ENCODE data around the gene TM2D3.

Gene TM2D3

GRCh38 chr15:101617390-101617965 lies 34.7 kb downstream of the TM2D3 start:
- H3K9me2 ChIP-seq (replicated peaks; ENCODE audit: insufficient read depth, low read length) = no peaks in the 10 kb centered on the region
- DNase-seq = no peak
- no peaks in the 10 kb centered on the region for H3K27me3 ChIP-seq (replicated peaks; ENCODE audit: insufficient read depth, low read length)
- H3K36me3 ChIP-seq (replicated peaks; ENCODE audit: insufficient read depth, low read length) = no peaks in the 10 kb centered on the region
- H3K9ac ChIP-seq (ENCODE audit: low read length) = no peak overlapping the region
- H3F3A ChIP-seq (ENCODE audit: insufficient read depth, low read length) = peaks cover 10% of the 10 kb centered on the region; the same call in 1 of the 2 replicates
- H3K4me2 ChIP-seq (ENCODE audit: low read depth, low read length) = no peak overlapping the region
- H2AFZ ChIP-seq (ENCODE audit: low read length) = no peak overlapping the region
- TF ChIP-seq CTCF (IDR thresholded peaks at IDR 0.05; ENCODE audit: low read length) (no peak), EZH2 (optimal IDR thresholded peaks at IDR 0.05; ENCODE audit: low read depth, low read length) (no peak), EZH2phosphoT487 (IDR thresholded peaks at IDR 0.05; ENCODE audit: low read length) (no peak)
- H3K27ac ChIP-seq (ENCODE audit: low read length) = no peak overlapping the region
- no peaks in the 10 kb centered on the region for H3K9me3 ChIP-seq (replicated peaks; ENCODE audit: insufficient read depth, low read length)
- peaks cover 35% of the 10 kb centered on the region for H3K4me1 ChIP-seq (ENCODE audit: low read length)
- 0 out of 2 replicates have a peak, but pooled peaks cover 5% of the 10 kb centered on the region for H3K79me2 ChIP-seq (ENCODE audit: low read length)
- H4K20me1 ChIP-seq (ENCODE audit: insufficient read depth, low read length) = no peaks in the 10 kb centered on the region
- no peak overlapping the region for H3K4me3 ChIP-seq (ENCODE audit: low read length)

GRCh38 chr15:101615986-101616848 lies 36.0 kb downstream of the TM2D3 start:
- H3K9me3 ChIP-seq (replicated peaks; ENCODE audit: insufficient read depth, low read length) = no peaks in the 10 kb centered on the region
- no peak for TF ChIP-seq EZH2 (optimal IDR thresholded peaks at IDR 0.05; ENCODE audit: low read depth, low read length)
- TF ChIP-seq CTCF (IDR thresholded peaks at IDR 0.05; ENCODE audit: low read length) = no peak
- no peak for TF ChIP-seq EZH2phosphoT487 (IDR thresholded peaks at IDR 0.05; ENCODE audit: low read length)
- H3K4me1 ChIP-seq (ENCODE audit: low read length) = peaks cover 24% of the 10 kb centered on the region
- H3K9me2 ChIP-seq (replicated peaks; ENCODE audit: insufficient read depth, low read length) = no peaks in the 10 kb centered on the region
- no peak overlapping the region for H3K4me2 ChIP-seq (ENCODE audit: low read depth, low read length)
- H3F3A ChIP-seq (ENCODE audit: insufficient read depth, low read length) = peaks cover 10% of the 10 kb centered on the region; the same call in 1 of the 2 replicates
- DNase-seq = no peak
- H4K20me1 ChIP-seq (ENCODE audit: insufficient read depth, low read length) = no peaks in the 10 kb centered on the region
- no peak overlapping the region for H3K9ac ChIP-seq (ENCODE audit: low read length)
- no peaks in the 10 kb centered on the region for H3K27me3 ChIP-seq (replicated peaks; ENCODE audit: insufficient read depth, low read length)
- H3K4me3 ChIP-seq (ENCODE audit: low read length) = no peak overlapping the region
- 0 out of 2 replicates have a peak, but pooled peaks cover 5% of the 10 kb centered on the region for H3K79me2 ChIP-seq (ENCODE audit: low read length)
- no peak overlapping the region for H2AFZ ChIP-seq (ENCODE audit: low read length)
- H3K27ac ChIP-seq (ENCODE audit: low read length) = no peak overlapping the region
- no peaks in the 10 kb centered on the region for H3K36me3 ChIP-seq (replicated peaks; ENCODE audit: insufficient read depth, low read length)

GRCh38 chr15:101615414-101615985 lies 36.7 kb downstream of the TM2D3 start:
- no peak overlapping the region for H3K4me3 ChIP-seq (ENCODE audit: low read length)
- H3K4me2 ChIP-seq (ENCODE audit: low read depth, low read length) = no peak overlapping the region
- no peaks in the 10 kb centered on the region for H3K9me2 ChIP-seq (replicated peaks; ENCODE audit: insufficient read depth, low read length)
- no peak overlapping the region for H3K9ac ChIP-seq (ENCODE audit: low read length)
- H3K27ac ChIP-seq (ENCODE audit: low read length) = no peak overlapping the region
- no peaks in the 10 kb centered on the region for H4K20me1 ChIP-seq (ENCODE audit: insufficient read depth, low read length)
- no peaks in the 10 kb centered on the region for H3K27me3 ChIP-seq (replicated peaks; ENCODE audit: insufficient read depth, low read length)
- H3K9me3 ChIP-seq (replicated peaks; ENCODE audit: insufficient read depth, low read length) = no peaks in the 10 kb centered on the region
- no peaks in the 10 kb centered on the region for H3K36me3 ChIP-seq (replicated peaks; ENCODE audit: insufficient read depth, low read length)
- H3K79me2 ChIP-seq (ENCODE audit: low read length) = 0 out of 2 replicates have a peak, but pooled peaks cover 5% of the 10 kb centered on the region
- peaks cover 18% of the 10 kb centered on the region for H3K4me1 ChIP-seq (ENCODE audit: low read length)
- H3F3A ChIP-seq (ENCODE audit: insufficient read depth, low read length) = peaks cover 4% of the 10 kb centered on the region; the same call in 1 of the 2 replicates
- no peak overlapping the region for H2AFZ ChIP-seq (ENCODE audit: low read length)
- no peak for TF ChIP-seq EZH2 (optimal IDR thresholded peaks at IDR 0.05; ENCODE audit: low read depth, low read length)
- no peak for DNase-seq
